Measurements from ENCODE around the gene MARCHF10.

DNA sequence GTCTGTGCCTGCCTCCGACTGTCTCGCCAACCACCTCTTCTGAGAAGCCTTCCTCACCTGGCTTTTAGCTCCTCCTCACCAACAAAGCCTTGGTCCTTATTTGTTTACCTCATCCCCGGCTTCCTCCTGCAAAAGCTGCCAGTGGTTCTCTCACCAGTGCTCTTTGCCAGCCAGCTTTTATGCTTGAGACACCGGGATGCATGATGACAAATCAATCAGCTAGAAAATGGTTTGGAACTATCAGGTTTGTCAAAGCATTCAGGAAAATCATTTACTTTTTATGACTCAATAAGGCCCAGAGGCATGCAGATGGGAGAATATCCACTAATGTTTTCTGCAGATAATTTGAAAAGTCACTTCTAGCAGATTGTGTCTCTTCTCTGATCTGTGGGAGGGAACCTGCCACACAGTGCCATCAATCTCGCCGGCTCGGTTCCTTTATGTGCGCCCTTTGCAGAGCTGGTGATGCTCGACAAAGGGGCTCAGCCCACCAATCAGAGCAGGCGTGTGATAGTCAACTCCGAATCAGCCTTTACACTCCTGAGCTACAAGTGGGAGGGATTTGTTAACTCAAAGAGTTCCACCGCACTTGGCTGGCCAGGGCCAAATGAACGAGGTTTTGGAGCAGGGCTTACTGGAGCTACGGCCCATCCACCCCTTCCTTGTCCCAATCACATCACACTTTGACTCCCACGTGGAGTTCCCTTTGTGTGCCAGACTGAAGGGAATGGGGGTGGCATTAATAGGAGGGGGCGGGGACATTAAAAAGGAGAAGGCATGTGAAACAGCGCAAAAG, 94.8 kb downstream of the MARCHF10 start:
- TF ChIP-seq, protein P1, sequence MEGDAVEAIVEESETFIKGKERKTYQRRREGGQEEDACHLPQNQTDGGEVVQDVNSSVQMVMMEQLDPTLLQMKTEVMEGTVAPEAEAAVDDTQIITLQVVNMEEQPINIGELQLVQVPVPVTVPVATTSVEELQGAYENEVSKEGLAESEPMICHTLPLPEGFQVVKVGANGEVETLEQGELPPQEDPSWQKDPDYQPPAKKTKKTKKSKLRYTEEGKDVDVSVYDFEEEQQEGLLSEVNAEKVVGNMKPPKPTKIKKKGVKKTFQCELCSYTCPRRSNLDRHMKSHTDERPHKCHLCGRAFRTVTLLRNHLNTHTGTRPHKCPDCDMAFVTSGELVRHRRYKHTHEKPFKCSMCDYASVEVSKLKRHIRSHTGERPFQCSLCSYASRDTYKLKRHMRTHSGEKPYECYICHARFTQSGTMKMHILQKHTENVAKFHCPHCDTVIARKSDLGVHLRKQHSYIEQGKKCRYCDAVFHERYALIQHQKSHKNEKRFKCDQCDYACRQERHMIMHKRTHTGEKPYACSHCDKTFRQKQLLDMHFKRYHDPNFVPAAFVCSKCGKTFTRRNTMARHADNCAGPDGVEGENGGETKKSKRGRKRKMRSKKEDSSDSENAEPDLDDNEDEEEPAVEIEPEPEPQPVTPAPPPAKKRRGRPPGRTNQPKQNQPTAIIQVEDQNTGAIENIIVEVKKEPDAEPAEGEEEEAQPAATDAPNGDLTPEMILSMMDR (IDR thresholded peaks at IDR 0.05) = no peak
- TF ChIP-seq POLR2A (IDR thresholded peaks at IDR 0.05) (no peak), EP300 (IDR thresholded peaks at IDR 0.05) (no peak)

All from ovary (tissue), 3 donors.